GM19452 (cell line): Measurements from ENCODE around the gene STIP1.
"Not testable (repeated sequence)": the region's sequence is repeated elsewhere in the genome, so short reads cannot be mapped to it uniquely, and the experiment has no call there.

Source experiments
- ATAC-seq: cut with Tn5 transposase; IDR thresholded peaks from one replicate; pipeline ENCODE4 v1.9.1; 2021; ENCODE audit not compliant: unreplicated experiment

Gene STIP1

GRCh38 chr11:64235437-64236161, 49.6 kb downstream of the STIP1 start:
- ATAC-seq: no peak

DNA sequence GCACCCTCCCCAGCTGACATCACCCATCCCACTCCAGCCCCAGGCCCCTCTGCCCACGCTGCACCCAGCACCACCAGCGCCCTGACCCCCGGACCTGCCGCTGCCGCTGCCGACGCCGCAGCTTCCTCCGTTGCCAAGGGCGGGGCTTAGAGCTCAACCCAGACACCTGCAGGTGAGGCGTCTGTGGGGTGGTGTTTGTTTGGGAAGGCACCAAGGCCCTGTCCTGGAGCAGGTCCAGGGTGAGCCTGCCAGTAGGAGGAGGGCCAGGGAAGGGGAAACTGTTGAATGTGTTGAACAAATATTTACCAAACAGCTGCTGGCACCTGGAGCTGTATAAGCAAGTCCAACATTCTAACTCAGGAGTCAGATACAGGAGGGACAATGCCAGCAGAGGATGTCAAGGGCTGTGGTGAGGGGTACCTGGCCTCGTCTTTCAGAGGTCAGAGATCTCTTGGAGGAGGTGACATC, 51.5 kb downstream of the STIP1 start:
- ATAC-seq: no peak

- no peak for ATAC-seq
Measured at GRCh38 chr11:64238076-64238475, 52.1 kb downstream of the STIP1 start.

- no peak for ATAC-seq
Measured at GRCh38 chr11:64238999-64239398, 53.0 kb downstream of the STIP1 start.

DNA sequence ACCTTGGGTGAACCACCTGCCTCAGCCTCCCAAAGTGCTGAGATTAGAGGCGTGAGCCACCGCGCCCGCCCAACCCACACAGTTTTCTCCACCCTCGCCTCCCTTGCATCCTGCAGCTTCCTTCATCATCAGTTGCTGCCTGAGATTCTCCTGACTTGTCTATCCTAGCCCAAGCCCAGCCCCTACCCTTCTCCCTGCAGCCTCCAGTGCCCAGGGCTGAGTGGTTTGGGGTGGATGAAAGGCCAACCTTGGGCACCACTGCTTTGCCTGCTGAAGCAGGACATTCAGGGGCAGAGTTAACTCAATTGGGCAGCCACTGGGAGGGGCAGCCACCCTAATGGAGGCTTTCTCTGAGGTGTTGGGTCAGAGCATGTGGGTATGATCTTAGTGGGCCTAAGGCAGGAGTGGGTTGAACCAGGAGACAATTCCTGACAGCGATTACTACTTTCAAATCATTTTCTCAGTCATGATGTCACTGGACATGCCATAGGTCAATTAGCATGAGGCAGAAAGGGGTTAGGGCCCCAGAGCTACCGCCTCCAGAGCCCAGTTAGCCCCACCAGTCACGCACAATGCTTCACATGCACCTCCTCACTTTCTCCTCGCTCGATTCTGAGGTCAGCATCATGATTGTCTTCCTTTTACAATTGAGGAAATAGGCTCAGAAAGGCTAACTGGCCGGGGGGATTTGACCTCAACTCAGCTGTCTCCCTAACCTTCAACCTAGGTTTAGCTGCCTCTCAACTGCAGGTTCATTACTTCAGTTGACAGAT, 53.9 kb downstream of the STIP1 start:
- ATAC-seq: no peak

DNA sequence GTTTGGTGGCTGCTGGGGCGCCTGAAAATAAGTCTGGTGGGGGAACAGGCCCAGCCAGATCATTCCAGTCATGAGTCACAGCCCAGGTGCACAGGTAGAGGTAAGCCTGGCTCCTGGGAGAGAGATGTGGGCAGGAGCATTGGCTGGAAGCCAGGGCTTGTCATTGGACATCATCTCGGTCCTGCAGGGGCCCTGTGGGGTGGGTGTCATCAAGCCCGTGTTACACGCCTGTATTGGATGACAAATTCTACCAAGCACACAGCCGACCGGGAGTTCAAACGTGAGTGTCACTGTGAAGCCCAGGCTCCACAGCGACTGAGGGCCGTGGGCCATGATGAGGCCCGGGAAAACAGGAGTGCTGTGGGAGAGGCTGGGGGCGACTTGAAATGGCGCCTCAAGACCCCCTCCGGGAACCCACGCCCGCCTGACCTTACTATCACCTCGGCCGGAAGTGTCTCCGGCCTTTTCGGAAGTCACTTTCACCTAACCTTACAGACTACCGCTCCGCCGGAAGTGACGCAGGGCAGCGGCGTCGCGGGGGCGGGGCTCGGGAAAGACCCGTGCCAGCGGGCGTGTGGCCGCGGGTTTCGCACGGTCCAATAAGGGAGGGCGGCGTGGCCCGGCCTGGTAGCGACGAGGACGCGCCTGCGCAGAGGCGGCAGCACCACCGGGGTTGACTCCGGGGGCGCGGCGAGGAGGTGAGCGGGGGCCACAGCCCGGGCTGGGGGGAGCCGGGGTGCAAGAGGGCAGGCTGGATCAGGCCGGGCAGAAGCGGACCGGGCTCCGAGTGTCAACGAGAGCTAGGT, 54.7 kb downstream of the STIP1 start, which contains the start of gene FKBP2:
TSS of gene FKBP2 (plus strand) at position 661 of the 806 bp plus-strand sequence. CDS start 1,293 bp downstream, outside the sequence.
- peak; percentile 53 for ATAC-seq

DNA sequence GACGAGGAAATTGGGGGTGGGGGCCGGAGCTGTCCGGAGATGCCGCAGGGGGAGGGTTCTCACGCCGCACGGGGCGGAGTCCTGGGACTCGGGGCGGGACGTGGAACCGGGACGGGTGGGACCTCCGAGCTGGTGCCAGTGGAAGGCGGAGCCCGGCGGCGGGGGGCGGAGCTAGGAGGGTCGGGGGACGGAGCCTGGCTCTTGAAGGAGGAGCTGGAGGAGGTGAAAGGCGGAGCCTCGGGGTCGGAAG, 55.2 kb downstream of the STIP1 start:
- no peak for ATAC-seq

- ATAC-seq: peak; percentile 52
Measured at GRCh38 chr11:64241491-64242374, 55.8 kb downstream of the STIP1 start.

- ATAC-seq: no peak
Measured at GRCh38 chr11:64243236-64243854, 57.4 kb downstream of the STIP1 start.

DNA sequence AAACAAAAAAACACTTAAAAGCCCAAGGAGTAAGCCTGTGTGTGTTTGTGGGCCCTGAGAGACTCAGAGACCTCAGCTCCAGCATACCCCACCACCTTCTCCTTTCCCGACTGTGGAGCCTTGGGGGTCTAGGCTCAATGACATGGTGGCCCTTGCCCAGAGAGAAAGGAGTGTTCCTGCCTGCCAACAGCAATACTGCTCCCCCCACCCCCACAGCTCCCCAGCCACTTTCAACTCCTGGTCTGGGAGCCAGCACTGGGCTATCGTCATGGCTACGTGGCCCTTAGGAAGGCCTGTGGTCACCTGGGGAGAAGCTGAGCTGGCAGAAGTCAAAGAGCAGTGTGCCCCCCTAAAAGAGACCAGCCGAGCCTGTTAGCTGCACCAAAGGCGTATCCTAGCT, 58.1 kb downstream of the STIP1 start:
- ATAC-seq: no peak

GRCh38 chr11:64244966-64245365, 59.0 kb downstream of the STIP1 start:
- no peak for ATAC-seq

GRCh38 chr11:64245401-64245796, 59.4 kb downstream of the STIP1 start:
- ATAC-seq: no peak

DNA sequence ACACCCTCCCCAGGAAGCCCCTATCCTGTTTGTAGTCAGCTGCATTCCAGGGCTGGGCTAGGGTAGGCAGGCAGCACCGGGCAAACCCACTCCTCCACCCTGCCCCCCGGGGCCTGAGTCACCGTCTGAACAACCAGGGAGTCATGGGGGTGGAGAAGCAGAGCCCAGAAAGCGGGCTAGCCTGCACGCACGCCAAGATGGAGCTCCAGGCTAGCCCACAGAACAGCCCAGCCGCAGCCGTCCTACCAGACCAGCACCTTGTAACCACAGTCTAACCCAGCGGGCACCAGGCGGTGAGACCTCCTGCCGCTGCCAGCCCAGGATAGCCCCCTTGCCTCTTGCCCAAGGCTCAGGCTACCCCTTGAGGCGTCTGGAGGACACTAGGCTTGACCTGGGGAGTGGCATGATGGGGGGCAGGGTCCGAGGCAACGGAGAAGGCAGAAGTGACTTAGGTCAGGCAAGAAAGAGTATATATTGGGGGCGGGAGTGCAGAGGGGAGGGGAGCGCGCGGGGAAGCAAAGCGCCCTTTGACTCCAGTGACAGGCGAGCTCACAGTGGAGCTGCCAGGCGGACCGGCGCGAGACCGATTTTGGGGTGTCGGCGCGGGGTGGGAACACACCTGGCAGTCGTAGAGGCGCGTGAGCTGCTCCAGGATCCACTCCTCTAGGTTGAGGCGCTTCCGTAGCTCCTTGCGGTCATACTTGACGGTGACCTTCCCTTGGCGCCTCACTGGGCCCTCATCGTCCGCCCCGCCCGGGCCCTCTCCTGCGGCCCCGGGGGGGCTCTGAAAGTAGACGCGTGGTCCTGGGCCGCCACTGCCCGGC, 60.0 kb downstream of the STIP1 start:
- no peak for ATAC-seq

- ATAC-seq: not testable (repeated sequence)
Measured at GRCh38 chr11:64246621-64246870, 60.6 kb downstream of the STIP1 start.

- no peak for ATAC-seq
Measured at GRCh38 chr11:64246871-64247728, 61.1 kb downstream of the STIP1 start, which contains the start of gene PPP1R14B. Gene PPP1R14B, minus strand, starts transcription at chr11:64246943. Its CDS starts 270 bp downstream, at chr11:64246673.

DNA sequence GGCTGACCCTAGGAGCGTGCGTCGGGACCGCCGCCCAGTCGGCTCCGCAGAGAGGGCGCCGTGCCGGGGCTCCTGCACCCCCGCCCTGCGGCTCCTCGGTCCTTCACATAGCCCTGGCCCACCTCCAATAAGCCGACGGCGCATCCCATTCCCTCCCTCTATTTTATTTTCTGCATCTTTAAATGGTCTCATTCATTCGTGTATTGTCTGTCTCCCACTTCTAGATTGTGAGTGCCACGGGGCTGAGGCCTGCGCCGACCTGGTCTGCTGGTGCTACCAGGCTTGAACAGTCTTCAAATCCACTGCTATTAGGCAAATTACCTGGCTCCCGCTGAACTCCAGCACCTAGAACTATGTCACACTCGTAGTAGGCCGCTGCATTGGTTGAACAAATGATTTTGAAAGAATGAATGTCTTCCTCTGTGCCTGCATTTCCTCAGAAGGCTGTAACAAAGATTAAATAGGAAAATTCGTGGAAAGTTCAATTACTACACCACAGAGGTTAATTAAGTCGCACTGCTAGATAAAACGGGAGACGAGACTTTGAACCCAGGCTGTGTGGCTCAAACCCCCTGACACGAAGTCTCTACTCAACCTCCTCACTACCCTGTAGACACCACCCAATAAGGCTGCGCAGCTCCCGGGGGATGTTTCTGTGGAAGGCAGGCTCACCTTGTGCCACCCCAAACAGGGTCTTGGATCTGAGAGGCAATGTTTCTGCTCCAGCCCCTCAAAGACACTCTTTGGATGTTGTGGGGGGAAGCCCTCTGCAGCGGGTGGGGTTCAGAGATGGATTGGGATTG, 62.0 kb downstream of the STIP1 start:
- ATAC-seq: no peak

DNA sequence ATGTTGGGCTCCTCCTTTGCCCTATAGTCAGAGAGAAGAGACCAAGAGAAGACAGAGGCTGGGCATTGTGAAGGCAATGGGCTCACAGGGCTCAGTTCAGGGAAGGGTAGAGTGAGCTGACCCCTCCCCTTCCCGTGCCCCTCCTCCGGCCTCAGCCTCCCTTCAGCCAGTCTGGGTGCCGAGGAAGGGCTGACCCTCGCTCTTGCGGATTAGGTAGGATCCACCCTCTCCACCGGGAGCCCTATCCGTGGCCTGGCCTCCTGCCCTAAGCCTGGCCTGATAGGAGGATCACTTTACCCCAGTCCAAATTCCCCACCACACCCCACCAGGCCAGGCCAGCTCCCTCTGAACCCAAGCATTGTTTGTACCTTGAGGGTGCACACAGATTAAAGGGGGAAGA, 62.6 kb downstream of the STIP1 start:
- ATAC-seq: no peak

DNA sequence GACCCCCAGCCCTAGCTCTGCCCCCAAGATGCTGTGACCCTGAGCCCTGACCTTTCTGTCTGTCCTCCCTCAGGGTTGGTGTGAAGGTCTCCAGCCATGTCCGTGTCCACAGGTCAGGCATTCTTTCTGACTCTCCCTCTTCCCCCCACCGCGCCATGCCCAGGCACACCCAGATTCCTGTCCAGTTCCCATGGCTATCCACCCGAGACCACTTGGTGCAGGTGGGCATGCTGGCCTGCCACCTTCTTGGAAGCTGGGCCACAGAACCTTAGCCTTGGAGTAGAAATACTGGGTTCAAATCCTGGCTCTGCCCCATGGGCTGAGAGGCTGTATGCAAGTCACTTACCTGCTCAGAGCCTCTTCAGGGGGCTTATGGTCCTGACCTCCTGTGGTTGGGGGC, 63.1 kb downstream of the STIP1 start:
- no peak for ATAC-seq
